ENCODE data around the gene PHOX2A. TPM values are rescaled to one million over a fixed set of nuclear protein-coding genes. Genes with fewer than 3 reads are reported as not detected.
"Not testable (repeated sequence)": the region's sequence is repeated elsewhere in the genome, so short reads cannot be mapped to it uniquely, and the experiment has no call there.

Gene PHOX2A
- total and polyA plus RNA-seq, 3 donors from 2014 or later, result 1.3 to 2.0 (median 1.6) TPM

DNA sequence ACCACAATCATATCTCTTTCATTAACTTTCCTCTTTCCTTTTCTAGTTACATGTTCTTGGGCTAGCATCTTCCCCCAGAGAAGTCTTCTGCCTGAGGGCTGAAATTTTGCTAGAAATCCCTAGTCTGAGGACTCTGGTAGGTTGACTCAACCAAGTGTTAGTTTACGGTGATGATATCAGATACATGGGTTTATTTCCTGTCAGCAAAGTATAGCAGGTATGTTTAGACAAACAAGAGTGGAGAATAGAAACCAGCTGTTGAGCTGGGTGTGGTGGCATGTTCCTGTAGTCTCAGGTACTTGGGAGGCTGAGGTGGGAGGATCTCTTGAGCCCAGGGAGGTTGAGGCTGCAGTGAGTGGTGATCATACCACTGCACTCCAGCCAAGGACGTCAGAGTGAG is 40.8 kb downstream of the PHOX2A start:
- intact Hi-C loops (cut with DNase I; ENCODE audit: low total_unique reads), result no loop called here
- DNase-seq, result no peak

DNA sequence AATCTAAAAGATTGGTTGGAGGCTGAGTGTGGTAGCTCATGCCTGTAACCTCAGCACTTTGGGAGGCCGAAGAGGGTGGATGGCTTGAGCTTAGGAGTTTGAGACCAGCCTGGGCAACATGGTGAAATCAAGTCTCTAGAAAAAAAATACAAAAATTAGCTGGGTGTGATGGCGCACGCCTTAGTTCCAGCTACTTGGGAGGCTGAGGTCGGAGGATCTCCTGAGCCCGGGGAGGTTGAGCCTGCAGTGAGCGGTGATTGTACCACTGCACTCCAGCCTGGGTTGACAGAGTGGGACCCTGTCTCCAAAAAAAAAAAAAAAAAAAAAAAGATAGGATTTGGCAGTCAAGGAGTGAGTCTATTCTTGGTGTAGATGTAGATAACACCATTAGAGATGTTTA is 41.4 kb downstream of the PHOX2A start:
- H3K9me3 ChIP-seq, result no peaks in the 10 kb centered on the region
- DNase-seq, result no peak
- intact Hi-C loops (cut with DNase I; ENCODE audit: low total_unique reads), result no loop called here
- TF ChIP-seq, protein P1, sequence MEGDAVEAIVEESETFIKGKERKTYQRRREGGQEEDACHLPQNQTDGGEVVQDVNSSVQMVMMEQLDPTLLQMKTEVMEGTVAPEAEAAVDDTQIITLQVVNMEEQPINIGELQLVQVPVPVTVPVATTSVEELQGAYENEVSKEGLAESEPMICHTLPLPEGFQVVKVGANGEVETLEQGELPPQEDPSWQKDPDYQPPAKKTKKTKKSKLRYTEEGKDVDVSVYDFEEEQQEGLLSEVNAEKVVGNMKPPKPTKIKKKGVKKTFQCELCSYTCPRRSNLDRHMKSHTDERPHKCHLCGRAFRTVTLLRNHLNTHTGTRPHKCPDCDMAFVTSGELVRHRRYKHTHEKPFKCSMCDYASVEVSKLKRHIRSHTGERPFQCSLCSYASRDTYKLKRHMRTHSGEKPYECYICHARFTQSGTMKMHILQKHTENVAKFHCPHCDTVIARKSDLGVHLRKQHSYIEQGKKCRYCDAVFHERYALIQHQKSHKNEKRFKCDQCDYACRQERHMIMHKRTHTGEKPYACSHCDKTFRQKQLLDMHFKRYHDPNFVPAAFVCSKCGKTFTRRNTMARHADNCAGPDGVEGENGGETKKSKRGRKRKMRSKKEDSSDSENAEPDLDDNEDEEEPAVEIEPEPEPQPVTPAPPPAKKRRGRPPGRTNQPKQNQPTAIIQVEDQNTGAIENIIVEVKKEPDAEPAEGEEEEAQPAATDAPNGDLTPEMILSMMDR (IDR thresholded peaks at IDR 0.05), result no peak
- no peak for TF ChIP-seq POLR2A (IDR thresholded peaks at IDR 0.05)
- 92 to 97% methylated on average over 6 of the region's 6 CpGs for WGBS, 2 donors
- H3K27ac ChIP-seq, result no peak overlapping the region
- no peaks in the 10 kb centered on the region for H3K36me3 ChIP-seq (ENCODE audit: low read depth, missing control alignments)
- no peak overlapping the region for H3K4me3 ChIP-seq
- H3K27me3 ChIP-seq, result no peaks in the 10 kb centered on the region
- H3K4me1 ChIP-seq, result no peaks in the 10 kb centered on the region

More for the DNA sequence above, 40.8 kb downstream of the PHOX2A start:
- no peaks in the 10 kb centered on the region for H3K36me3 ChIP-seq (ENCODE audit: low read depth, missing control alignments)
- H3K27ac ChIP-seq, result no peak overlapping the region
- no peaks in the 10 kb centered on the region for H3K4me1 ChIP-seq
- TF ChIP-seq POLR2A (IDR thresholded peaks at IDR 0.05), result no peak
- TF ChIP-seq, protein P1 (IDR thresholded peaks at IDR 0.05), result no peak
- H3K27me3 ChIP-seq, result no peaks in the 10 kb centered on the region
- 67 to 82% methylated on average over 2 of the region's 2 CpGs for WGBS, 2 donors
- no peaks in the 10 kb centered on the region for H3K9me3 ChIP-seq
- H3K4me3 ChIP-seq, result no peak overlapping the region

DNA sequence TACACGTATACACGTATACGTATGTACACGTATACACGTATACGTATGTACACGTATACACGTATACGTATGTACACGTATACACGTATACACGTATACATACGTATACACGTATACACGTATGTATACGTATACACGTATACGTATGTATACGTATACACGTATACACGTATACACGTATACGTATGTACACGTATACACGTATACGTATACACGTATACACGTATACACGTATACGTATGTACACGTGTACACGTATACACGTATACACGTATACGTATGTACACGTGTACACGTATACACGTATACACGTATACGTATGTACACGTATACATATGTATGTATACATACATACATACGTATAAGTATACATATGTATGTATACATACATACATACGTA is 42.5 kb downstream of the PHOX2A start:
- H3K4me3 ChIP-seq; H3K36me3 ChIP-seq (ENCODE audit: low read depth, missing control alignments); DNase-seq; H3K27ac ChIP-seq; intact Hi-C loops (cut with DNase I; ENCODE audit: low total_unique reads); H3K9me3 ChIP-seq; H3K4me1 ChIP-seq; H3K27me3 ChIP-seq: not testable (repeated sequence)
- 70 to 81% methylated on average over 43 of the region's 43 CpGs for WGBS, 2 donors

DNA sequence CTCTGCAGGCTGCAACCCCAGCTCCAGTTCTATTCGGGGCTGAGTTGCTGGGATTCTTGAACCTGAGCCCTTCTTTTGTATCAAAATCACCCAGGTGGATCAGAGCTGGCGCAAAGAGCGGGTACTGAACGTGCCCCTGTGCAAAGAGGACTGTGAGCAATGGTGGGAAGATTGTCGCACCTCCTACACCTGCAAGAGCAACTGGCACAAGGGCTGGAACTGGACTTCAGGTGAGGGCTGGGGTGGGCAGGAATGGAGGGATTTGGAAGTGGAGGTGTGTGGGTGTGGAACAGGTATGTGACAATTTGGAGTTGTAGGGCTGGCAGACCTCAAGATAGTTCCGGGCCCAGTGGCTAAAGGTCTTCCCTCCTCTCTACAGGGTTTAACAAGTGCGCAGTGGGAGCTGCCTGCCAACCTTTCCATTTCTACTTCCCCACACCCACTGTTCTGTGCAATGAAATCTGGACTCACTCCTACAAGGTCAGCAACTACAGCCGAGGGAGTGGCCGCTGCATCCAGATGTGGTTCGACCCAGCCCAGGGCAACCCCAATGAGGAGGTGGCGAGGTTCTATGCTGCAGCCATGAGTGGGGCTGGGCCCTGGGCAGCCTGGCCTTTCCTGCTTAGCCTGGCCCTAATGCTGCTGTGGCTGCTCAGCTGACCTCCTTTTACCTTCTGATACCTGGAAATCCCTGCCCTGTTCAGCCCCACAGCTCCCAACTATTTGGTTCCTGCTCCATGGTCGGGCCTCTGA is 48.3 kb downstream of the PHOX2A start:
- H3K36me3 ChIP-seq (ENCODE audit: low read depth, missing control alignments), result no peaks in the 10 kb centered on the region
- H3K9me3 ChIP-seq, result no peaks in the 10 kb centered on the region
- no peak for DNase-seq
- H3K4me1 ChIP-seq, result no peaks in the 10 kb centered on the region
- TF ChIP-seq POLR2A (IDR thresholded peaks at IDR 0.05), result no peak
- TF ChIP-seq, protein P1 (IDR thresholded peaks at IDR 0.05), result no peak
- 80 to 89% methylated on average over 11 to 12 of the region's 12 CpGs for WGBS, 2 donors
- H3K27me3 ChIP-seq, result no peaks in the 10 kb centered on the region
- no peak overlapping the region for H3K27ac ChIP-seq
- intact Hi-C loops (cut with DNase I; ENCODE audit: low total_unique reads), result no loop called here
- H3K4me3 ChIP-seq, result no peak overlapping the region

DNA sequence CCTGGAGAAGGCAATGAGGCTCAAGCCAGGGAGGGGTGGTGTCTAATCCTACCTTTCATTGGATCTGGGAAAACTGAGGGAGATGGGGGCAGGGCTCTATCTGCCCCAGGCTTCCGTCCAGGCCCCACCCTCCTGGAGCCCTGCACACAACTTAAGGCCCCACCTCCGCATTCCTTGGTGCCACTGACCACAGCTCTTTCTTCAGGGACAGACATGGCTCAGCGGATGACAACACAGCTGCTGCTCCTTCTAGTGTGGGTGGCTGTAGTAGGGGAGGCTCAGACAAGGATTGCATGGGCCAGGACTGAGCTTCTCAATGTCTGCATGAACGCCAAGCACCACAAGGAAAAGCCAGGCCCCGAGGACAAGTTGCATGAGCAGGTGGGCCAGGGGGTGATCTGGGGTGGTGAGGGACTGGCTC is 52.0 kb downstream of the PHOX2A start, which contains the start of gene FOLR1:
Gene FOLR1, plus strand, starts transcription at position 180 of the 421 bp plus-strand sequence. Its CDS starts 34 bp downstream, at position 214.
- Histone ChIP-seq H3K27me3 (no peaks in the 10 kb centered on the region), H3K9me3 (no peaks in the 10 kb centered on the region), H3K4me1 (no peaks in the 10 kb centered on the region), H3K36me3 (ENCODE audit: low read depth, missing control alignments) (no peaks in the 10 kb centered on the region), H3K4me3 (no peak within 1 kb of the TSS), H3K27ac (no peak within 1 kb of the TSS)
- 83 to 96% methylated on average over 4 to 5 of the region's 5 CpGs for WGBS, 2 donors
- TF ChIP-seq, protein P1 (IDR thresholded peaks at IDR 0.05), result no peak
- no peak for TF ChIP-seq POLR2A (IDR thresholded peaks at IDR 0.05)
- peak; percentile 9 for DNase-seq
- intact Hi-C loops (cut with DNase I; ENCODE audit: low total_unique reads), result no loop called here
